ENCODE data around the gene MBNL2. TPM values are rescaled to one million over a fixed set of nuclear protein-coding genes. Genes with fewer than 3 reads are reported as not detected.

MBNL2 gene
- total and polyA plus RNA-seq, 2 experiments from 2014 or later, result 0.55 to 3.2 TPM

GRCh38 chr13:97342136-97342535 is 120.0 kb downstream of the MBNL2 start (continued):
- TF ChIP-seq CTCF (conservative IDR thresholded peaks at IDR 0.05; ENCODE audit: low read depth in 2 of 2) (no peak), ZNF331 (CRISPR knock-in tag; IDR thresholded peaks at IDR 0.05; ENCODE audit: low read depth) (no peak), EZH2phosphoT487 (IDR thresholded peaks at IDR 0.05; ENCODE audit: unreplicated experiment) (no peak), JUNB (IDR thresholded peaks at IDR 0.05; ENCODE audit: unreplicated experiment) (no peak), POLR2AphosphoS5 (IDR thresholded peaks at IDR 0.05; ENCODE audit: low read depth) (no peak)

GRCh38 chr13:97342936-97343335 is 120.8 kb downstream of the MBNL2 start:
- DNase-seq (ENCODE audit: low spot score) (no peak), ATAC-seq (no peak)
- TF ChIP-seq, protein P1, sequence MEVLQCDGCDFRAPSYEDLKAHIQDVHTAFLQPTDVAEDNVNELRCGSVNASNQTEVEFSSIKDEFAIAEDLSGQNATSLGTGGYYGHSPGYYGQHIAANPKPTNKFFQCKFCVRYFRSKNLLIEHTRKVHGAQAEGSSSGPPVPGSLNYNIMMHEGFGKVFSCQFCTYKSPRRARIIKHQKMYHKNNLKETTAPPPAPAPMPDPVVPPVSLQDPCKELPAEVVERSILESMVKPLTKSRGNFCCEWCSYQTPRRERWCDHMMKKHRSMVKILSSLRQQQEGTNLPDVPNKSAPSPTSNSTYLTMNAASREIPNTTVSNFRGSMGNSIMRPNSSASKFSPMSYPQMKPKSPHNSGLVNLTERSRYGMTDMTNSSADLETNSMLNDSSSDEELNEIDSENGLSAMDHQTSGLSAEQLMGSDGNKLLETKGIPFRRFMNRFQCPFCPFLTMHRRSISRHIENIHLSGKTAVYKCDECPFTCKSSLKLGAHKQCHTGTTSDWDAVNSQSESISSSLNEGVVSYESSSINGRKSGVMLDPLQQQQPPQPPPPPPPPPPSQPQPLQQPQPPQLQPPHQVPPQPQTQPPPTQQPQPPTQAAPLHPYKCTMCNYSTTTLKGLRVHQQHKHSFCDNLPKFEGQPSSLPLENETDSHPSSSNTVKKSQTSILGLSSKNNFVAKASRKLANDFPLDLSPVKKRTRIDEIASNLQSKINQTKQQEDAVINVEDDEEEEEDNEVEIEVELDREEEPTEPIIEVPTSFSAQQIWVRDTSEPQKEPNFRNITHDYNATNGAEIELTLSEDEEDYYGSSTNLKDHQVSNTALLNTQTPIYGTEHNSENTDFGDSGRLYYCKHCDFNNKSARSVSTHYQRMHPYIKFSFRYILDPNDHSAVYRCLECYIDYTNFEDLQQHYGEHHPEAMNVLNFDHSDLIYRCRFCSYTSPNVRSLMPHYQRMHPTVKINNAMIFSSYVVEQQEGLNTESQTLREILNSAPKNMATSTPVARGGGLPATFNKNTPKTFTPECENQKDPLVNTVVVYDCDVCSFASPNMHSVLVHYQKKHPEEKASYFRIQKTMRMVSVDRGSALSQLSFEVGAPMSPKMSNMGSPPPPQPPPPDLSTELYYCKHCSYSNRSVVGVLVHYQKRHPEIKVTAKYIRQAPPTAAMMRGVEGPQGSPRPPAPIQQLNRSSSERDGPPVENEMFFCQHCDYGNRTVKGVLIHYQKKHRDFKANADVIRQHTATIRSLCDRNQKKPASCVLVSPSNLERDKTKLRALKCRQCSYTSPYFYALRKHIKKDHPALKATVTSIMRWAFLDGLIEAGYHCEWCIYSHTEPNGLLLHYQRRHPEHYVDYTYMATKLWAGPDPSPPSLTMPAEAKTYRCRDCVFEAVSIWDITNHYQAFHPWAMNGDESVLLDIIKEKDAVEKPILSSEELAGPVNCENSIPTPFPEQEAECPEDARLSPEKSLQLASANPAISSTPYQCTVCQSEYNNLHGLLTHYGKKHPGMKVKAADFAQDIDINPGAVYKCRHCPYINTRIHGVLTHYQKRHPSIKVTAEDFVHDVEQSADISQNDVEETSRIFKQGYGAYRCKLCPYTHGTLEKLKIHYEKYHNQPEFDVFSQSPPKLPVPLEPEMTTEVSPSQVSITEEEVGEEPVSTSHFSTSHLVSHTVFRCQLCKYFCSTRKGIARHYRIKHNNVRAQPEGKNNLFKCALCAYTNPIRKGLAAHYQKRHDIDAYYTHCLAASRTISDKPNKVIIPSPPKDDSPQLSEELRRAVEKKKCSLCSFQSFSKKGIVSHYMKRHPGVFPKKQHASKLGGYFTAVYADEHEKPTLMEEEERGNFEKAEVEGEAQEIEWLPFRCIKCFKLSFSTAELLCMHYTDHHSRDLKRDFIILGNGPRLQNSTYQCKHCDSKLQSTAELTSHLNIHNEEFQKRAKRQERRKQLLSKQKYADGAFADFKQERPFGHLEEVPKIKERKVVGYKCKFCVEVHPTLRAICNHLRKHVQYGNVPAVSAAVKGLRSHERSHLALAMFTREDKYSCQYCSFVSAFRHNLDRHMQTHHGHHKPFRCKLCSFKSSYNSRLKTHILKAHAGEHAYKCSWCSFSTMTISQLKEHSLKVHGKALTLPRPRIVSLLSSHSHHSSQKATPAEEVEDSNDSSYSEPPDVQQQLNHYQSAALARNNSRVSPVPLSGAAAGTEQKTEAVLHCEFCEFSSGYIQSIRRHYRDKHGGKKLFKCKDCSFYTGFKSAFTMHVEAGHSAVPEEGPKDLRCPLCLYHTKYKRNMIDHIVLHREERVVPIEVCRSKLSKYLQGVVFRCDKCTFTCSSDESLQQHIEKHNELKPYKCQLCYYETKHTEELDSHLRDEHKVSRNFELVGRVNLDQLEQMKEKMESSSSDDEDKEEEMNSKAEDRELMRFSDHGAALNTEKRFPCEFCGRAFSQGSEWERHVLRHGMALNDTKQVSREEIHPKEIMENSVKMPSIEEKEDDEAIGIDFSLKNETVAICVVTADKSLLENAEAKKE (CRISPR knock-in tag; IDR thresholded peaks at IDR 0.05), result no peak
- TF ChIP-seq ZNF114 (CRISPR knock-in tag; IDR thresholded peaks at IDR 0.05) (no peak), CREB1 (CRISPR knock-in tag; IDR thresholded peaks at IDR 0.05; ENCODE audit: low read depth) (no peak), POLR2AphosphoS5 (IDR thresholded peaks at IDR 0.05; ENCODE audit: low read depth) (no peak), NANOG (IDR thresholded peaks at IDR 0.05; ENCODE audit: borderline replicate concordance) (no peak), STAT1 (IDR thresholded peaks at IDR 0.05; ENCODE audit: unreplicated experiment) (no peak)
- TF ChIP-seq, protein P2, sequence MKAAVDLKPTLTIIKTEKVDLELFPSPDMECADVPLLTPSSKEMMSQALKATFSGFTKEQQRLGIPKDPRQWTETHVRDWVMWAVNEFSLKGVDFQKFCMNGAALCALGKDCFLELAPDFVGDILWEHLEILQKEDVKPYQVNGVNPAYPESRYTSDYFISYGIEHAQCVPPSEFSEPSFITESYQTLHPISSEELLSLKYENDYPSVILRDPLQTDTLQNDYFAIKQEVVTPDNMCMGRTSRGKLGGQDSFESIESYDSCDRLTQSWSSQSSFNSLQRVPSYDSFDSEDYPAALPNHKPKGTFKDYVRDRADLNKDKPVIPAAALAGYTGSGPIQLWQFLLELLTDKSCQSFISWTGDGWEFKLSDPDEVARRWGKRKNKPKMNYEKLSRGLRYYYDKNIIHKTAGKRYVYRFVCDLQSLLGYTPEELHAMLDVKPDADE (IDR thresholded peaks at IDR 0.05), result no peak
- no peak overlapping the region for H3K27ac Mint-ChIP-seq
- H3K4me1 Mint-ChIP-seq, result peaks cover 2% of the 10 kb centered on the region; the same call in 1 of the 3 replicates
- no peak overlapping the region for H3K4me2 ChIP-seq
- H2AFZ ChIP-seq, result no peak overlapping the region
- H3K79me2 ChIP-seq (replicated peaks; ENCODE audit: insufficient read depth), result no peaks in the 10 kb centered on the region
- no peaks in the 10 kb centered on the region for H3K36me3 Mint-ChIP-seq (ENCODE audit: low read depth)
- no peak overlapping the region for H3K4me3 ChIP-seq
- no peaks in the 10 kb centered on the region for H3K9me3 Mint-ChIP-seq
- H3K27me3 Mint-ChIP-seq (ENCODE audit: insufficient read depth, low read depth, poor library complexity), result no peaks in the 10 kb centered on the region
- H3K4me3 Mint-ChIP-seq, result no peak overlapping the region
- H3K27ac ChIP-seq (ENCODE audit: low read depth), result no peak overlapping the region
- no peaks in the 10 kb centered on the region for H3K4me1 ChIP-seq (ENCODE audit: insufficient read depth)
- H4K20me1 ChIP-seq (replicated peaks; ENCODE audit: insufficient read depth), result no peaks in the 10 kb centered on the region
- no peaks in the 10 kb centered on the region for H3F3A ChIP-seq (replicated peaks; ENCODE audit: low read depth)
- no peaks in the 10 kb centered on the region for H3K9me2 ChIP-seq (ENCODE audit: insufficient read depth)
- H3K36me3 ChIP-seq (ENCODE audit: insufficient read depth), result no peaks in the 10 kb centered on the region
- H3K27me3 ChIP-seq (ENCODE audit: insufficient read depth), result no peaks in the 10 kb centered on the region
